Mammary epithelial cell (primary cell): ENCODE results near the gene NR5A1.

Experiments used
- CTCF ChIP-seq, 2 donors: IDR thresholded peaks in 1 of 2; conservative IDR thresholded peaks in 1 of 2; 2 replicates each; pipeline ENCODE4 v1.5.1; 2011 to 2012; ENCODE audit warnings: inconsistent platforms in 2 of 2, low read length in 2 of 2, mild to moderate bottlenecking in 2 of 2, control low read depth in 1 of 2, low read depth in 1 of 2; ENCODE audit not compliant: insufficient read depth in 1 of 2; ENCODE audit errors: extremely low read depth in 1 of 2
- EZH2 ChIP-seq: IDR thresholded peaks from 2 replicates; pipeline ENCODE4 v1.6.1; 2012; ENCODE audit warnings: low read length, inconsistent platforms, borderline replicate concordance

- no peak for TF ChIP-seq CTCF (conservative IDR thresholded peaks at IDR 0.05 in 1 of 2, IDR thresholded peaks at IDR 0.05 in 1 of 2; ENCODE audit: extremely low read depth in 1 of 2, insufficient read depth in 1 of 2, low read depth in 1 of 2, low read length in 2 of 2)
- no peak for TF ChIP-seq EZH2
Observed at GRCh38 chr9:124493794-124494479, 13.3 kb downstream of the NR5A1 start.
